ENCODE data around the gene ZCCHC24.

The ZCCHC24 gene

DNA sequence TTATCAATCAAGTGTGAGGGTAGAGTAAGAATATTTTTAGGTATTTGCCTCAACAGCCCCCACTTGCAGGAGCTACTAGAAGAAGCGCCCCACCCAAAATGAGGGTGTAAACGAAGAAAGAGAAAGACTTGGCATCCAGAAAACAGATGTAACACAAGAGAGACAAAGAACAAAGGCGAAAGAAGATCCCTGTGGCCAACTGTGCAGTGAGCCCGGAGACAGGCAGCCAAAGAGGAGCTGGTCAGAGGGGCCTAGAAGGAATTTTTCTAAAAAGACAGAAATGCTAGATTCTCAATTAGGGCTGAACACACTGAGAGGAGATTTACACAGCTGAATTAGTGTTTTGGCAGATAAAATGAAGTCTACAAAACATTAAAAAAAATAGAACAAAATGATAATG, 37.3 kb upstream of the ZCCHC24 start:
- Histone ChIP-seq H3K79me1 (ENCODE audit: low read length) (peaks cover 3% of the 10 kb centered on the region), H4K12ac (ENCODE audit: low read depth, low read length) (no peak overlapping the region), H3K4me1 (ENCODE audit: control insufficient read depth in 1 of 2, insufficient read depth in 2 of 2, low read length in 2 of 2) (peaks cover 4 to 13% of the 10 kb centered on the region in 2 experiments), H3K18ac (ENCODE audit: low read length) (no peak overlapping the region), H2BK120ac (ENCODE audit: insufficient read depth, low read length, poor library complexity) (no peak overlapping the region), H3K9ac (ENCODE audit: low read length) (no peak overlapping the region), H3K14ac (ENCODE audit: low read length) (no peak overlapping the region), H2BK12ac (ENCODE audit: low read length) (peak overlapping the region; percentile 40), H3K79me2 (ENCODE audit: control insufficient read depth, insufficient read depth, low read length, poor library complexity) (no peaks in the 10 kb centered on the region), H3K4me2 (ENCODE audit: low read length) (no peak overlapping the region), H3K27ac (ENCODE audit: low read depth, low read length) (no peak overlapping the region), H3K36me3 (ENCODE audit: control insufficient read depth in 1 of 2, insufficient read depth in 2 of 2, low read length in 2 of 2) (no peaks in the 10 kb centered on the region), H3K4ac (ENCODE audit: low read depth, low read length) (no peak overlapping the region), H3K4me3 (ENCODE audit: low read depth, low read length) (no peak overlapping the region), H2AK5ac (ENCODE audit: low read length) (peak overlapping the region; percentile 21), H3K27me3 (ENCODE audit: insufficient read depth, low read length) (no peaks in the 10 kb centered on the region), H4K8ac (ENCODE audit: low read depth, low read length) (no peak overlapping the region), H3K9me3 (ENCODE audit: insufficient read depth, low read depth, low read length) (no peaks in the 10 kb centered on the region), H4K91ac (ENCODE audit: low read depth, low read length) (no peak overlapping the region), H3K23ac (ENCODE audit: low read length) (no peak overlapping the region), H2BK5ac (ENCODE audit: low read depth, low read length, poor library complexity) (no peak overlapping the region), H2AFZ (ENCODE audit: insufficient read depth, low read length, poor library complexity) (no peak overlapping the region)
- DNase-seq = no peak
- WGBS (ENCODE audit: extremely low coverage, insufficient coverage, insufficient read length) = no CpG with 5 or more reads among the region's 4 CpGs

- H3K79me1 ChIP-seq (ENCODE audit: low read length) = peaks cover 3% of the 10 kb centered on the region
- no peak overlapping the region for H4K12ac ChIP-seq (ENCODE audit: low read depth, low read length)
- no CpG with 5 or more reads among the region's 1 CpG for WGBS (ENCODE audit: extremely low coverage, insufficient coverage, insufficient read length)
- H3K23ac ChIP-seq (ENCODE audit: low read length) = no peak overlapping the region
- no peaks in the 10 kb centered on the region for H3K27me3 ChIP-seq (ENCODE audit: insufficient read depth, low read length)
- no peak overlapping the region for H3K4ac ChIP-seq (ENCODE audit: low read depth, low read length)
- no peaks in the 10 kb centered on the region for H3K36me3 ChIP-seq (ENCODE audit: control insufficient read depth in 1 of 2, insufficient read depth in 2 of 2, low read length in 2 of 2)
- H3K9ac ChIP-seq (ENCODE audit: low read length) = no peak overlapping the region
- peaks cover 4 to 8% of the 10 kb centered on the region in 2 experiments for H3K4me1 ChIP-seq (ENCODE audit: control insufficient read depth in 1 of 2, insufficient read depth in 2 of 2, low read length in 2 of 2)
- no peak overlapping the region for H2BK120ac ChIP-seq (ENCODE audit: insufficient read depth, low read length, poor library complexity)
- H3K4me3 ChIP-seq (ENCODE audit: low read depth, low read length) = no peak overlapping the region
- no peaks in the 10 kb centered on the region for H3K9me3 ChIP-seq (ENCODE audit: insufficient read depth, low read depth, low read length)
- H3K18ac ChIP-seq (ENCODE audit: low read length) = no peak overlapping the region
- H2BK12ac ChIP-seq (ENCODE audit: low read length) = no peak overlapping the region
- no peak overlapping the region for H4K91ac ChIP-seq (ENCODE audit: low read depth, low read length)
- no peak overlapping the region for H3K14ac ChIP-seq (ENCODE audit: low read length)
- DNase-seq = peak in 1 of 2 donors; percentile 6
- H2BK5ac ChIP-seq (ENCODE audit: low read depth, low read length, poor library complexity) = no peak overlapping the region
- no peak overlapping the region for H2AK5ac ChIP-seq (ENCODE audit: low read length)
- H3K27ac ChIP-seq (ENCODE audit: low read depth, low read length) = no peak overlapping the region
- no peak overlapping the region for H3K4me2 ChIP-seq (ENCODE audit: low read length)
- no peaks in the 10 kb centered on the region for H3K79me2 ChIP-seq (ENCODE audit: control insufficient read depth, insufficient read depth, low read length, poor library complexity)
- no peak overlapping the region for H4K8ac ChIP-seq (ENCODE audit: low read depth, low read length)
- H2AFZ ChIP-seq (ENCODE audit: insufficient read depth, low read length, poor library complexity) = no peak overlapping the region
Observed at GRCh38 chr10:79482304-79482703, 36.9 kb upstream of the ZCCHC24 start.

DNA sequence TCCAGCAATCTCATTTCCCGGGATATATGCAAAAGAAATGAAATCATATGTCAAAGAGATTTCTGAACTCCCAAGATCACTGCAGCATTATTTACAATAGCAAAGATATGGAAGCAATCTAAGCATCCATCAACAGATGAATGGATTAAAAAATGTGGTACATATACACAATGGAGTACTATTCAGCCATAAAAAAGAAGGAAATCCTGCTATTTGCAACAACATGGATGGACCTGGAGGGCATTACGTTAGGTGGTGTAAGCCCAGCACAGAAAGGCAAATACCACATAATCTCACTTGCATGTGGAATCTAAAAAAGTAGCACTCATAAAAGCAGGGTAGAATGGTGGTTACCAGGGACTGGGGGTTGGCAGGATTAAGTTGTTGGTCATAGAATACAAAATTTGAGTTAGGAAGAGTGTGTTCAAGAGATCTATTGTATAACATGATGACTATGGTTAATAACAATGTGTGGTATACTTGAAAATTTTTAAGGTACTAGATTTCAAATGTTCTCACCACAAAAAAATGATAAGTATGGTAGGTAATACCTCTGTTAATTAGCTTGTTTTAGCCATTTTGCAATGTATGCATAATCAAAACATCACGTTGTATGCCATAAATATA, 34.0 kb upstream of the ZCCHC24 start:
- WGBS (ENCODE audit: extremely low coverage, insufficient coverage, insufficient read length) = no CpG with 5 or more reads among the region's 3 CpGs
- Histone ChIP-seq H3K9ac (ENCODE audit: low read length) (no peak overlapping the region), H3K9me3 (ENCODE audit: insufficient read depth, low read depth, low read length) (no peaks in the 10 kb centered on the region), H3K36me3 (ENCODE audit: control insufficient read depth in 1 of 2, insufficient read depth in 2 of 2, low read length in 2 of 2) (no peaks in the 10 kb centered on the region), H2BK120ac (ENCODE audit: insufficient read depth, low read length, poor library complexity) (no peak overlapping the region), H2AFZ (ENCODE audit: insufficient read depth, low read length, poor library complexity) (no peak overlapping the region), H3K79me2 (ENCODE audit: control insufficient read depth, insufficient read depth, low read length, poor library complexity) (no peaks in the 10 kb centered on the region), H3K4me3 (ENCODE audit: low read depth, low read length) (no peak overlapping the region), H4K12ac (ENCODE audit: low read depth, low read length) (no peak overlapping the region), H3K27ac (ENCODE audit: low read depth, low read length) (no peak overlapping the region), H2BK5ac (ENCODE audit: low read depth, low read length, poor library complexity) (no peak overlapping the region), H3K23ac (ENCODE audit: low read length) (no peak overlapping the region), H3K18ac (ENCODE audit: low read length) (no peak overlapping the region), H3K4me1 (ENCODE audit: control insufficient read depth in 1 of 2, insufficient read depth in 2 of 2, low read length in 2 of 2) (peaks cover 4 to 7% of the 10 kb centered on the region in 2 experiments), H3K79me1 (ENCODE audit: low read length) (peaks cover 3% of the 10 kb centered on the region), H3K27me3 (ENCODE audit: insufficient read depth, low read length) (no peaks in the 10 kb centered on the region), H3K14ac (ENCODE audit: low read length) (no peak overlapping the region), H2AK5ac (ENCODE audit: low read length) (no peak overlapping the region), H2BK12ac (ENCODE audit: low read length) (no peak overlapping the region), H4K8ac (ENCODE audit: low read depth, low read length) (no peak overlapping the region), H3K4ac (ENCODE audit: low read depth, low read length) (no peak overlapping the region), H3K4me2 (ENCODE audit: low read length) (no peak overlapping the region), H4K91ac (ENCODE audit: low read depth, low read length) (no peak overlapping the region)
- DNase-seq = peak in 1 of 2 donors; percentile 9

DNA sequence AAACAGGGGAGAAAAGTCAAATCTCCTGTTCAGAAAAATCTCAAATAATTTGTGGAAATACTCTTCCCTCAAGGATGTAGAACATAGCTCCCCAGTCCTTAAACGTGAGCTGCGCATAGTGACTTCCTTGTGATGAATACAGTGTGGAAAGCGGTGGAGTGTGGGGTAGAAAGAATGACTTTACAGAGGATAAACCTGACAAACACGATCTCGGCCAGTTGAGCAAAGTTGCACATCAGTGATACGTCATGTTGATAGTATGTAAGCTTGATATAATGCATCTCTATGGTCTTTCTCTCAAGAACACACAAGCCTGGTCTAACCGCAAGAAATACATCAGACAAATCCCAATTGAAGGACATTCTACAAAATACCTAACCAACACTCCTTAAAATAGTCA, 32.0 kb upstream of the ZCCHC24 start:
- Histone ChIP-seq H3K23ac (ENCODE audit: low read length) (no peak overlapping the region), H3K14ac (ENCODE audit: low read length) (no peak overlapping the region), H3K18ac (ENCODE audit: low read length) (no peak overlapping the region), H4K91ac (ENCODE audit: low read depth, low read length) (no peak overlapping the region), H2AFZ (ENCODE audit: insufficient read depth, low read length, poor library complexity) (no peak overlapping the region), H4K8ac (ENCODE audit: low read depth, low read length) (no peak overlapping the region), H3K36me3 (ENCODE audit: control insufficient read depth in 1 of 2, insufficient read depth in 2 of 2, low read length in 2 of 2) (no peaks in the 10 kb centered on the region), H2AK5ac (ENCODE audit: low read length) (no peak overlapping the region), H2BK120ac (ENCODE audit: insufficient read depth, low read length, poor library complexity) (no peak overlapping the region), H3K9ac (ENCODE audit: low read length) (no peak overlapping the region), H3K4me2 (ENCODE audit: low read length) (no peak overlapping the region), H3K4me1 (ENCODE audit: control insufficient read depth in 1 of 2, insufficient read depth in 2 of 2, low read length in 2 of 2) (no peaks in the 10 kb centered on the region), H2BK12ac (ENCODE audit: low read length) (no peak overlapping the region), H3K4me3 (ENCODE audit: low read depth, low read length) (no peak overlapping the region), H4K12ac (ENCODE audit: low read depth, low read length) (no peak overlapping the region), H3K9me3 (ENCODE audit: insufficient read depth, low read depth, low read length) (no peaks in the 10 kb centered on the region), H3K27ac (ENCODE audit: low read depth, low read length) (no peak overlapping the region), H2BK5ac (ENCODE audit: low read depth, low read length, poor library complexity) (no peak overlapping the region), H3K4ac (ENCODE audit: low read depth, low read length) (no peak overlapping the region), H3K79me2 (ENCODE audit: control insufficient read depth, insufficient read depth, low read length, poor library complexity) (no peaks in the 10 kb centered on the region), H3K79me1 (ENCODE audit: low read length) (no peaks in the 10 kb centered on the region), H3K27me3 (ENCODE audit: insufficient read depth, low read length) (no peaks in the 10 kb centered on the region)
- peak; percentile 38 to 70 for DNase-seq
- WGBS (ENCODE audit: extremely low coverage, insufficient coverage, insufficient read length) = no CpG with 5 or more reads among the region's 7 CpGs

All from trophoblast cell (in vitro differentiated cells and primary cell).